ENCODE data around the gene CDCA8.

CDCA8 gene

DNA sequence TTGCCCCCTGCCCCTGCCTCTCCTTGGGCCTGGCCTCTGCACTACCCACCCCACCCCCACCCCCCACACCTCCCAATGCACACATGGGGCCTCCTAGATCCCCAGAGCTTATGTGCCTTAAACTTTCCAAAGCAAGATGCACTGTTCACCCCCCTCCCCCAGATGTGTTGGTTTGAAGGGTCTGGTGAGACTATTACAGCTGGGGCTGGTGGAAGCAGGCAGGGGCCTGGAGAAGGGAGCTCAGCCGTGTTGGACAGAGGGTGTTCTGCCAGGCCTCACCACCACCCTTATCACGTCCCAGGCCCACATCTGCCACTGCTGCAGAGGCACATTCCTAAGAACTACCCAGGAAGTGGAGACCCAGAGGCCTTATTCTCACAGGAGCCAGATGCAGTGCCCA, 39.3 kb upstream of the CDCA8 start:
- H3K9me3 ChIP-seq (ENCODE audit: control insufficient read depth, low read length), result no peaks in the 10 kb centered on the region
- no peak overlapping the region for H3K27ac ChIP-seq
- no peaks in the 10 kb centered on the region for H3K4me1 ChIP-seq
- H3K4me2 ChIP-seq (ENCODE audit: low read length), result no peak overlapping the region
- TF ChIP-seq CTCF (IDR thresholded peaks at IDR 0.05), result no peak
- H3K79me2 ChIP-seq, result no peaks in the 10 kb centered on the region
- H2AFZ ChIP-seq, result no peak overlapping the region
- H3K27me3 ChIP-seq (ENCODE audit: control insufficient read depth, insufficient read depth, low read length), result no peaks in the 10 kb centered on the region
- H3K9ac ChIP-seq, result no peak overlapping the region
- no peak overlapping the region for H3K4me3 ChIP-seq (ENCODE audit: low read depth, low read length)
- H3K36me3 ChIP-seq (ENCODE audit: control insufficient read depth, insufficient read depth, low read length), result no peaks in the 10 kb centered on the region

DNA sequence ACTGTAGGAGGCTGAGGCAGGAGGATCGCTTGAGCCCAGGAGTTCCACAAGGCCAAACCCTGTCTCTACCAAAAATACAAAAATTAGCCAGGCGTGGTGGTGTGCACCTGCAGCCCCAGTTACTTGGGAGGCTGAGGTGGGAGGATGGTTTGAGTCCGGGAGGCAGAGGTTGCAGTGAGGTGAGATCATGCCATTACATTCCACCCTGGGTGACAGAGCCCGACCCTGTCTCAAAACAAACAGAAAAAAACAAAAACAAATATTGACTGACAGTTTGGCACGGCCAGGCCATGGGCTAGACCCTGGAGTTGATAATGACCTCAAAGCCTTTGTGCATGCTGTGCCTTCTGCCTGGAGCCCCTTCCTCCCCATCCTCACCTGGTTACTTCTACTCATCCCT, 38.4 kb upstream of the CDCA8 start:
- no peak overlapping the region for H3K4me3 ChIP-seq (ENCODE audit: low read depth, low read length)
- no peaks in the 10 kb centered on the region for H3K36me3 ChIP-seq (ENCODE audit: control insufficient read depth, insufficient read depth, low read length)
- no peak overlapping the region for H3K27ac ChIP-seq
- no peak overlapping the region for H2AFZ ChIP-seq
- H3K79me2 ChIP-seq, result no peaks in the 10 kb centered on the region
- TF ChIP-seq CTCF (IDR thresholded peaks at IDR 0.05), result no peak
- H3K9me3 ChIP-seq (ENCODE audit: control insufficient read depth, low read length), result no peaks in the 10 kb centered on the region
- no peak overlapping the region for H3K4me2 ChIP-seq (ENCODE audit: low read length)
- no peak overlapping the region for H3K9ac ChIP-seq
- H3K27me3 ChIP-seq (ENCODE audit: control insufficient read depth, insufficient read depth, low read length), result no peaks in the 10 kb centered on the region
- H3K4me1 ChIP-seq, result no peaks in the 10 kb centered on the region

- no peaks in the 10 kb centered on the region for H3K4me1 ChIP-seq
- no peak overlapping the region for H2AFZ ChIP-seq
- H3K36me3 ChIP-seq (ENCODE audit: control insufficient read depth, insufficient read depth, low read length), result no peaks in the 10 kb centered on the region
- no peaks in the 10 kb centered on the region for H3K9me3 ChIP-seq (ENCODE audit: control insufficient read depth, low read length)
- no peaks in the 10 kb centered on the region for H3K27me3 ChIP-seq (ENCODE audit: control insufficient read depth, insufficient read depth, low read length)
- TF ChIP-seq CTCF (IDR thresholded peaks at IDR 0.05), result no peak
- H3K27ac ChIP-seq, result no peak overlapping the region
- no peak overlapping the region for H3K9ac ChIP-seq
- no peak overlapping the region for H3K4me3 ChIP-seq (ENCODE audit: low read depth, low read length)
- no peaks in the 10 kb centered on the region for H3K79me2 ChIP-seq
- H3K4me2 ChIP-seq (ENCODE audit: low read length), result no peak overlapping the region
These were observed 37.0 kb upstream of the CDCA8 start for GRCh38 chr1:37655274-37655673.

DNA sequence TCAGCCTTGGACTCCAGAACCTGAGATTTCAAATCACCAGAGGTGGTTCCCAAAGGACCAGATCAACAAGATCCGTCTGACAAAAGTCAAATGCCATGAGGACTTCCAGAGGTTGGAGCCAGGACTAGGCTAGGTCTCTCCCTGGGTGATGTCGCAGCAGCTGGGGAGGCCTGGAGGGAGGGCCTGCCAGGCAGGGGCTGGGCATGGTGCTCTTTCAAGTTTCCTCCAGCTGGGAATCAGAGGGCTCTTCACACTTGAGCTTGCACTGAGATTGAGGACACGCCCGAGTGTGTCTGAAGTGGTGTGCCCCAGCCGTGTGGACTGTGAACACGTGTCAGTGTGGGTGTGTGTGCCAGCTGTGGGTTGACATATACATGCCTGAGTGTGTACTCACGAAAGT, 36.3 kb upstream of the CDCA8 start:
- Histone ChIP-seq H3K4me1 (no peaks in the 10 kb centered on the region), H3K79me2 (no peaks in the 10 kb centered on the region), H3K27me3 (ENCODE audit: control insufficient read depth, insufficient read depth, low read length) (no peaks in the 10 kb centered on the region), H3K4me2 (ENCODE audit: low read length) (no peak overlapping the region), H3K9ac (no peak overlapping the region), H2AFZ (no peak overlapping the region), H3K27ac (no peak overlapping the region), H3K4me3 (ENCODE audit: low read depth, low read length) (no peak overlapping the region), H3K9me3 (ENCODE audit: control insufficient read depth, low read length) (no peaks in the 10 kb centered on the region), H3K36me3 (ENCODE audit: control insufficient read depth, insufficient read depth, low read length) (no peaks in the 10 kb centered on the region)
- no peak for TF ChIP-seq CTCF (IDR thresholded peaks at IDR 0.05)

- no peak overlapping the region for H3K27ac ChIP-seq
- no peak overlapping the region for H3K9ac ChIP-seq
- H3K79me2 ChIP-seq, result no peaks in the 10 kb centered on the region
- H3K4me1 ChIP-seq, result no peaks in the 10 kb centered on the region
- no peak overlapping the region for H2AFZ ChIP-seq
- no peak for TF ChIP-seq CTCF (IDR thresholded peaks at IDR 0.05)
- H3K4me3 ChIP-seq (ENCODE audit: low read depth, low read length), result no peak overlapping the region
- H3K36me3 ChIP-seq (ENCODE audit: control insufficient read depth, insufficient read depth, low read length), result no peaks in the 10 kb centered on the region
- H3K9me3 ChIP-seq (ENCODE audit: control insufficient read depth, low read length), result no peaks in the 10 kb centered on the region
- no peaks in the 10 kb centered on the region for H3K27me3 ChIP-seq (ENCODE audit: control insufficient read depth, insufficient read depth, low read length)
- no peak overlapping the region for H3K4me2 ChIP-seq (ENCODE audit: low read length)
These were observed 35.4 kb upstream of the CDCA8 start for GRCh38 chr1:37656881-37657280.

All from parathyroid adenoma (tissue), 2 donors.